CD4-positive, CD25-positive, alpha-beta regulatory T cell (primary cell): ENCODE measurements around the gene BPIFB4. TPM values are rescaled to one million over a fixed set of nuclear protein-coding genes. Genes with fewer than 3 reads are reported as not detected.

ENCODE experiments used
- ATAC-seq, 2 donors: fragments of 150-1000 bp; cut with Tn5 transposase; one replicate each; pipeline ENCODE4 v1.10.0; 2021; ENCODE audit warnings: low read depth in 2 of 2, moderate number of reproducible peaks in 2 of 2, moderate library complexity in 1 of 2
- DNase-seq, 3 donors: peaks; one replicate each; pipeline versions ENCODE4 v3.0.0 to v3.0.0-alpha.2; 2012 to 2022; ENCODE audit warnings: mixed read lengths in 1 of 3
- H3K27ac ChIP-seq: one replicate; pipeline ENCODE4 v1.7.0; 2013; ENCODE audit warnings: mild to moderate bottlenecking, low read length; ENCODE audit not compliant: insufficient read depth, poor library complexity, severe bottlenecking
- H3K27me3 ChIP-seq: one replicate; pipeline ENCODE4 v1.7.0; 2013; ENCODE audit warnings: low read length; ENCODE audit not compliant: control insufficient read depth, insufficient read depth
- H3K36me3 ChIP-seq: one replicate; pipeline ENCODE4 v1.7.0; 2013; ENCODE audit warnings: mild to moderate bottlenecking, low read length, moderate library complexity; ENCODE audit not compliant: control insufficient read depth, insufficient read depth
- H3K4me1 ChIP-seq: 2 replicates; pipeline ENCODE4 v1.7.0; 2013; ENCODE audit warnings: mild to moderate bottlenecking, low read length; ENCODE audit not compliant: insufficient read depth, control insufficient read depth, poor library complexity, severe bottlenecking
- H3K4me3 ChIP-seq: one replicate; pipeline ENCODE4 v1.7.0; 2013; ENCODE audit warnings: low read depth, mild to moderate bottlenecking, low read length, moderate library complexity
- H3K9me3 ChIP-seq, 2 experiments: 1 replicate in 1 of 2; 2 replicates in 1 of 2; pipeline ENCODE4 v1.7.0; 2013; ENCODE audit warnings: low read length in 2 of 2, mild to moderate bottlenecking in 1 of 2, moderate library complexity in 1 of 2; ENCODE audit not compliant: control insufficient read depth in 2 of 2
- H3K27ac Mint-ChIP-seq, 3 donors: one replicate each; pipeline ENCODE4 v1.8.0; 2020 to 2022; ENCODE audit warnings: mild to moderate bottlenecking in 3 of 3, mixed read lengths in 3 of 3, moderate library complexity in 2 of 3
- H3K27me3 Mint-ChIP-seq: one replicate; pipeline ENCODE4 v1.8.0; 2022; ENCODE audit warnings: mild to moderate bottlenecking, mixed read lengths
- H3K36me3 Mint-ChIP-seq: one replicate; pipeline ENCODE4 v1.8.0; 2020; ENCODE audit warnings: mixed read lengths
- H3K4me1 Mint-ChIP-seq, 4 donors: one replicate each; pipeline ENCODE4 v1.8.0; 2020 to 2022; ENCODE audit warnings: mixed read lengths in 4 of 4, mild to moderate bottlenecking in 1 of 4
- H3K4me3 Mint-ChIP-seq, 4 donors: one replicate each; pipeline ENCODE4 v1.8.0; 2020 to 2022; ENCODE audit warnings: mild to moderate bottlenecking in 4 of 4, mixed read lengths in 4 of 4, moderate library complexity in 3 of 4
- H3K9me3 Mint-ChIP-seq, 7 donors: one replicate each; pipeline ENCODE4 v1.8.0; 2020 to 2022; ENCODE audit warnings: mixed read lengths in 7 of 7, mild to moderate bottlenecking in 3 of 7, moderate library complexity in 2 of 7
- polyA plus RNA-seq, 4 donors: library from polyadenylated mRNA; unstranded; fragments of 300-500 nt; fragmentation: Illumina TruSeq; gene quantifications; one replicate each; pipeline ENCODE4 v1.2.3, GENCODE V29; 2021
- total RNA-seq: library from RNA; stranded (reverse); gene quantifications from one replicate; pipeline ENCODE4 v1.2.3, GENCODE V29; 2022

The BPIFB4 gene
- total RNA-seq (not detected), polyA plus RNA-seq (not detected)

- Mint-ChIP-seq H3K36me3 (no peaks in the 10 kb centered on the region), H3K27ac (peak within 1 kb of the TSS in 2 of 3 donors; percentile 11 to 29), H3K4me3 (no peak within 1 kb of the TSS), H3K9me3 (no peaks in the 10 kb centered on the region), H3K27me3 (peaks cover 4% of the 10 kb centered on the region), H3K4me1 (peaks cover 0 to 7% (median 2%) of the 10 kb centered on the region in 4 donors)
- no peak within 1 kb of the TSS for H3K27ac ChIP-seq
- no peak for DNase-seq
- no peak within 1 kb of the TSS for H3K4me3 ChIP-seq
- H3K27me3 ChIP-seq: no peaks in the 10 kb centered on the region
- H3K4me1 ChIP-seq: no peaks in the 10 kb centered on the region
- H3K36me3 ChIP-seq: no peaks in the 10 kb centered on the region
- no peaks in the 10 kb centered on the region for H3K9me3 ChIP-seq
- no peak for ATAC-seq
These were observed at the start of gene BPIFB4 for GRCh38 chr20:33079259-33079658. Gene BPIFB4 (plus strand): TSS chr20:33079643. CDS start chr20:33081527, 1,884 bp downstream.

- no peak for ATAC-seq
- H3K27ac ChIP-seq: no peak overlapping the region
- H3K4me3 ChIP-seq: no peak overlapping the region
- Mint-ChIP-seq H3K27ac (no peak overlapping the region), H3K27me3 (no peaks in the 10 kb centered on the region), H3K4me3 (no peak overlapping the region), H3K4me1 (no peaks in the 10 kb centered on the region), H3K9me3 (peaks cover 0 to 8% (median 1%) of the 10 kb centered on the region in 7 donors), H3K36me3 (no peaks in the 10 kb centered on the region)
- H3K36me3 ChIP-seq: no peaks in the 10 kb centered on the region
- DNase-seq: no peak
- H3K9me3 ChIP-seq: peaks cover 0 to 2% of the 10 kb centered on the region in 2 experiments
- no peaks in the 10 kb centered on the region for H3K27me3 ChIP-seq
- no peaks in the 10 kb centered on the region for H3K4me1 ChIP-seq
These were observed 49.4 kb upstream of the BPIFB4 start for GRCh38 chr20:33030076-33030475.

- Mint-ChIP-seq H3K4me3 (no peak overlapping the region), H3K36me3 (no peaks in the 10 kb centered on the region), H3K27ac (no peak overlapping the region), H3K27me3 (no peaks in the 10 kb centered on the region), H3K9me3 (peaks cover 0 to 8% (median 1%) of the 10 kb centered on the region in 7 donors), H3K4me1 (no peaks in the 10 kb centered on the region)
- H3K4me1 ChIP-seq: no peaks in the 10 kb centered on the region
- no peaks in the 10 kb centered on the region for H3K36me3 ChIP-seq
- H3K9me3 ChIP-seq: peaks cover 0 to 2% of the 10 kb centered on the region in 2 experiments
- ATAC-seq (no peak), DNase-seq (no peak)
- H3K4me3 ChIP-seq: no peak overlapping the region
- H3K27me3 ChIP-seq: no peaks in the 10 kb centered on the region
- H3K27ac ChIP-seq: no peak overlapping the region
These were observed 48.9 kb upstream of the BPIFB4 start for GRCh38 chr20:33030569-33030968.

GRCh38 chr20:33031531-33031930 is 47.9 kb upstream of the BPIFB4 start, which contains the start of gene BPIFB6:
Gene BPIFB6 (plus strand): TSS chr20:33031648. CDS start chr20:33031648, 0 bp downstream.
- Mint-ChIP-seq H3K4me1 (no peaks in the 10 kb centered on the region), H3K27ac (no peak within 1 kb of the TSS)

GRCh38 chr20:33032555-33032954 is 46.9 kb upstream of the BPIFB4 start:
- no peaks in the 10 kb centered on the region for H3K36me3 Mint-ChIP-seq

More at GRCh38 chr20:33031531-33031930, 47.9 kb upstream of the BPIFB4 start, which contains the start of gene BPIFB6:
- DNase-seq: no peak
- no peak for ATAC-seq
- Mint-ChIP-seq H3K9me3 (peaks cover 0 to 8% (median 1%) of the 10 kb centered on the region in 7 donors), H3K4me3 (no peak within 1 kb of the TSS), H3K36me3 (no peaks in the 10 kb centered on the region), H3K27me3 (no peaks in the 10 kb centered on the region)
- peaks cover 0 to 2% of the 10 kb centered on the region in 2 experiments for H3K9me3 ChIP-seq
- no peak within 1 kb of the TSS for H3K27ac ChIP-seq
- H3K27me3 ChIP-seq: no peaks in the 10 kb centered on the region
- no peak within 1 kb of the TSS for H3K4me3 ChIP-seq
- H3K36me3 ChIP-seq: no peaks in the 10 kb centered on the region
- H3K4me1 ChIP-seq: no peaks in the 10 kb centered on the region

GRCh38 chr20:33033381-33033780 is 46.1 kb upstream of the BPIFB4 start:
- no peak overlapping the region for H3K27ac Mint-ChIP-seq
- no peaks in the 10 kb centered on the region for H3K36me3 ChIP-seq
- no peak overlapping the region for H3K4me3 Mint-ChIP-seq
- H3K27me3 ChIP-seq: no peaks in the 10 kb centered on the region
- ATAC-seq (no peak), DNase-seq (no peak)
- H3K27me3 Mint-ChIP-seq: no peaks in the 10 kb centered on the region
- H3K4me3 ChIP-seq: no peak overlapping the region
- H3K9me3 Mint-ChIP-seq: peaks cover 0 to 8% (median 1%) of the 10 kb centered on the region in 7 donors
- no peaks in the 10 kb centered on the region for H3K4me1 ChIP-seq
- H3K36me3 Mint-ChIP-seq: no peaks in the 10 kb centered on the region
- H3K27ac ChIP-seq: no peak overlapping the region
- peaks cover 0 to 2% of the 10 kb centered on the region in 2 experiments for H3K9me3 ChIP-seq
- H3K4me1 Mint-ChIP-seq: peaks cover 0 to 3% (median 1%) of the 10 kb centered on the region in 4 donors

More at GRCh38 chr20:33032555-33032954, 46.9 kb upstream of the BPIFB4 start:
- Mint-ChIP-seq H3K27me3 (no peaks in the 10 kb centered on the region), H3K27ac (no peak overlapping the region), H3K4me1 (no peaks in the 10 kb centered on the region), H3K4me3 (no peak overlapping the region), H3K9me3 (peaks cover 0 to 8% (median 1%) of the 10 kb centered on the region in 7 donors)
- DNase-seq (no peak), ATAC-seq (no peak)
- H3K9me3 ChIP-seq: peaks cover 0 to 2% of the 10 kb centered on the region in 2 experiments
- H3K27ac ChIP-seq: no peak overlapping the region
- H3K27me3 ChIP-seq: no peaks in the 10 kb centered on the region
- H3K4me1 ChIP-seq: no peaks in the 10 kb centered on the region
- H3K36me3 ChIP-seq: no peaks in the 10 kb centered on the region
- H3K4me3 ChIP-seq: no peak overlapping the region

GRCh38 chr20:33034115-33034514 is 45.3 kb upstream of the BPIFB4 start:
- Mint-ChIP-seq H3K4me3 (no peak overlapping the region), H3K9me3 (peaks cover 0 to 8% (median 1%) of the 10 kb centered on the region in 7 donors), H3K27ac (no peak overlapping the region), H3K27me3 (no peaks in the 10 kb centered on the region), H3K4me1 (peaks cover 0 to 3% (median 1%) of the 10 kb centered on the region in 4 donors), H3K36me3 (no peaks in the 10 kb centered on the region)
- Histone ChIP-seq H3K27me3 (no peaks in the 10 kb centered on the region), H3K9me3 (peaks cover 0 to 2% of the 10 kb centered on the region in 2 experiments), H3K36me3 (no peaks in the 10 kb centered on the region), H3K4me1 (no peaks in the 10 kb centered on the region), H3K4me3 (no peak overlapping the region), H3K27ac (no peak overlapping the region)
- ATAC-seq (no peak), DNase-seq (no peak)

- Histone ChIP-seq H3K4me1 (no peaks in the 10 kb centered on the region), H3K9me3 (peaks cover 0 to 2% of the 10 kb centered on the region in 2 experiments), H3K4me3 (no peak overlapping the region), H3K27me3 (no peaks in the 10 kb centered on the region), H3K36me3 (no peaks in the 10 kb centered on the region), H3K27ac (no peak overlapping the region)
- DNase-seq (no peak), ATAC-seq (no peak)
- Mint-ChIP-seq H3K27ac (peak overlapping the region in 1 of 3 donors; percentile 56), H3K36me3 (no peaks in the 10 kb centered on the region), H3K27me3 (no peaks in the 10 kb centered on the region), H3K4me3 (no peak overlapping the region), H3K9me3 (peaks cover 0 to 8% (median 1%) of the 10 kb centered on the region in 7 donors), H3K4me1 (peaks cover 0 to 3% (median 1%) of the 10 kb centered on the region in 4 donors)
These were observed 44.4 kb upstream of the BPIFB4 start for GRCh38 chr20:33034901-33035492.
